Astrocyte (in vitro differentiated cells and primary cell): ENCODE data around the gene CELF4.

Source experiments
- EZH2 ChIP-seq: IDR thresholded peaks from 2 replicates; pipeline ENCODE4 v1.6.1; 2012; ENCODE audit warnings: mild to moderate bottlenecking, low read length, inconsistent platforms; ENCODE audit not compliant: insufficient read depth
- TF ChIP-seq, protein P1 (sequence below): IDR thresholded peaks from 2 replicates; pipeline ENCODE4 v1.5.1; 2011; ENCODE audit warnings: low read depth, mild to moderate bottlenecking, inconsistent platforms, low read length, moderate library complexity; ENCODE audit not compliant: insufficient read depth

DNA sequence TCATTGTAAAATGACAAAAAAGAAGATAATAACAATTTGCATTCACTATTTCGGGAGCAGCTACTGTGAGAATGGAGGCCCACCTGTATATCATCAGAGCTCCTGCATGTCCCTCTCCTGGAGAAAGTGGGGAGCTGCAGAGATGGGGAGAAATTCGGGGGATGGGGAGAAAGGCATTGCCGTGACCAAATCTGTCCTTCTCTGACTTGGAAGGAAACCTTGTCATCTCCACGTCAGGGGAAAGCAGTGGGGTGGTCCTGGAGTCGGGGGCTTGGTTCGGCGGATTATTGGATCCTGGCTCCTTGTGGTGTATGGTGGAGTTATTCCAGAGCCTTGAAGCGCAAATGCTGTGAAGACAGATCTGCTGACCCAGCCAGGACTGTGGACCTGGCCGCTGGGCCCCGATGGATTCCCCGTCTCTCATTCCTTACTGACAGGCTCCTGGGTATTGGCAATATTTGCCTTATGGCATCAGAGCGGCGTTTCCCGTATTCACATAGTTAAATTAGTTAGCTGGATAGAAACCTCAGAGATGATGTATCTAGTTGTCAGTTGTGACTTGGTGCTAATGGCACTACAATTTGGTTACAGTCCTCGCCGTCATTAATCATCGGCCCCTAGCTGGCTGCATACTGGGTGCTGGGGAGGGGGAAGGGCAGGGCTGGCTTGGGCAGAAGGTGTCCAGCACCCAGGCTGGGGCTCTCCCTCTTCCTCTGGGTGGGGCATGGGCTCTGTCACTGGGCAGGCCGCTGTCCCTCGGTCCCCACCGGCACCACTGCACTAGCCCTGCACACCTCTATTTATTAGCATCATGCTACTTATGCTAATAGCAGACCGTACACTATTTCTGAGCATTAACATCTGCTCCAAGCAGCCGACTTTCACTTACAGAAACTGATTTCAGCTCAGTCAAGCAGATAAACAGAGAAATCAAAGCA, 31.7 kb downstream of the CELF4 start:
- TF ChIP-seq, protein P1, sequence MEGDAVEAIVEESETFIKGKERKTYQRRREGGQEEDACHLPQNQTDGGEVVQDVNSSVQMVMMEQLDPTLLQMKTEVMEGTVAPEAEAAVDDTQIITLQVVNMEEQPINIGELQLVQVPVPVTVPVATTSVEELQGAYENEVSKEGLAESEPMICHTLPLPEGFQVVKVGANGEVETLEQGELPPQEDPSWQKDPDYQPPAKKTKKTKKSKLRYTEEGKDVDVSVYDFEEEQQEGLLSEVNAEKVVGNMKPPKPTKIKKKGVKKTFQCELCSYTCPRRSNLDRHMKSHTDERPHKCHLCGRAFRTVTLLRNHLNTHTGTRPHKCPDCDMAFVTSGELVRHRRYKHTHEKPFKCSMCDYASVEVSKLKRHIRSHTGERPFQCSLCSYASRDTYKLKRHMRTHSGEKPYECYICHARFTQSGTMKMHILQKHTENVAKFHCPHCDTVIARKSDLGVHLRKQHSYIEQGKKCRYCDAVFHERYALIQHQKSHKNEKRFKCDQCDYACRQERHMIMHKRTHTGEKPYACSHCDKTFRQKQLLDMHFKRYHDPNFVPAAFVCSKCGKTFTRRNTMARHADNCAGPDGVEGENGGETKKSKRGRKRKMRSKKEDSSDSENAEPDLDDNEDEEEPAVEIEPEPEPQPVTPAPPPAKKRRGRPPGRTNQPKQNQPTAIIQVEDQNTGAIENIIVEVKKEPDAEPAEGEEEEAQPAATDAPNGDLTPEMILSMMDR: no peak
- TF ChIP-seq EZH2: no peak
